NB4 (cell line): Measurements from ENCODE around the gene CD244.
"Not testable (repeated sequence)": the region's sequence is repeated elsewhere in the genome, so short reads cannot be mapped to it uniquely, and the experiment has no call there.

Experiments
- DNase-seq: peaks from one replicate; pipeline ENCODE4 v3.0.0; 2010; ENCODE audit warnings: low read depth
- H3K4me3 ChIP-seq: one replicate; pipeline ENCODE4 v1.5.1; 2011; ENCODE audit warnings: mild to moderate bottlenecking, low read depth, low read length, moderate library complexity
- CTCF ChIP-seq: IDR thresholded peaks from one replicate; pipeline ENCODE4 v1.5.1; 2012; ENCODE audit warnings: low read depth, low read length
- MAX ChIP-seq: IDR thresholded peaks from 2 replicates; pipeline ENCODE4 v1.6.1; 2011; ENCODE audit warnings: low read depth, low read length
- MYC ChIP-seq: IDR thresholded peaks from 2 replicates; pipeline ENCODE4 v1.6.1; 2011; ENCODE audit warnings: low read depth, low read length
- POLR2A ChIP-seq: IDR thresholded peaks from 2 replicates; pipeline ENCODE4 v1.6.1; 2011; ENCODE audit warnings: mild to moderate bottlenecking; ENCODE audit not compliant: insufficient read length; ENCODE audit errors: extremely low read depth

CD244 gene

GRCh38 chr1:160887071-160887470 lies 24.4 kb upstream of the CD244 start:
- no peak overlapping the region for H3K4me3 ChIP-seq
- TF ChIP-seq MYC: no peak
- TF ChIP-seq CTCF: no peak
- TF ChIP-seq POLR2A: no peak
- TF ChIP-seq MAX: no peak
- peak; percentile 20 for DNase-seq

GRCh38 chr1:160885042-160885441 lies 22.4 kb upstream of the CD244 start, which contains the start of gene ITLN1:
Gene ITLN1 (minus strand): TSS chr1:160885180. CDS start chr1:160884877, 303 bp downstream.
- TF ChIP-seq MYC (no peak), POLR2A (no peak)
- DNase-seq: no peak
- no peak within 1 kb of the TSS for H3K4me3 ChIP-seq

GRCh38 chr1:160884579-160884978 lies 21.9 kb upstream of the CD244 start:
- H3K4me3 ChIP-seq: no peak overlapping the region
- TF ChIP-seq CTCF (peak; percentile 7), POLR2A (no peak), MAX (no peak)
- DNase-seq: peak; percentile 15

GRCh38 chr1:160883581-160884513 lies 21.2 kb upstream of the CD244 start:
- H3K4me3 ChIP-seq: no peak overlapping the region
- no peak for TF ChIP-seq POLR2A
- TF ChIP-seq MYC: no peak
- no peak for TF ChIP-seq MAX
- DNase-seq: peak; percentile 41

GRCh38 chr1:160882582-160882981 lies 19.9 kb upstream of the CD244 start:
- H3K4me3 ChIP-seq: no peak overlapping the region
- no peak for DNase-seq
- no peak for TF ChIP-seq MAX
- no peak for TF ChIP-seq CTCF
- TF ChIP-seq POLR2A: no peak
- TF ChIP-seq MYC: no peak

GRCh38 chr1:160881264-160881663 lies 18.6 kb upstream of the CD244 start:
- not testable (repeated sequence) for DNase-seq, H3K4me3 ChIP-seq

- no peak overlapping the region for H3K4me3 ChIP-seq
- TF ChIP-seq MAX (no peak), POLR2A (no peak), CTCF (no peak), MYC (no peak)
- DNase-seq: no peak
These were observed 17.5 kb upstream of the CD244 start for GRCh38 chr1:160880216-160880615.
